NCI-H2029 treated with DMSO at 0.1 percent for 48 hours (cell line): ENCODE measurements around the gene TGFBR1.

ENCODE experiments used
- DNase-seq: peaks from one replicate; lab custom pipeline; 2025; lab: John Stamatoyannopoulos, UW

Gene TGFBR1

DNA sequence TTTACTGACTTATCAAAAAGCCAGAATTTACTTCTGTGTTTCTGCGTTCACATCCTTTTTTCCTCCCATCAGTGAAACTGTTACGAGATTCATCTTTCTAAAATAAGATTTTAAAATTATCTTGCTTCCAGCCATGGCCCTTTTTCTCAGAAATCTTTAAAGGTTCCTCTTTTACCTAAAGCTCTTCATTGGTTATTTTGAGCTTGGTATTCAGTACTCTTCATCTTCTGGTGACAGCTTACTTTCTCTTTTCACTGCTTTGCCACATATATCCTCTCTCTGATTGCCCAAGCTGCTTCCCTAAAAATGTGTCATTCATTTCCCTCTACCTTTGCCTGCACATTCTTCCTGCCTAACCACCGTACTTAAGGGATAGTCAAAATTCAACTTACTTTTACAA, 32.3 kb downstream of the TGFBR1 start:
- no peak for DNase-seq

DNA sequence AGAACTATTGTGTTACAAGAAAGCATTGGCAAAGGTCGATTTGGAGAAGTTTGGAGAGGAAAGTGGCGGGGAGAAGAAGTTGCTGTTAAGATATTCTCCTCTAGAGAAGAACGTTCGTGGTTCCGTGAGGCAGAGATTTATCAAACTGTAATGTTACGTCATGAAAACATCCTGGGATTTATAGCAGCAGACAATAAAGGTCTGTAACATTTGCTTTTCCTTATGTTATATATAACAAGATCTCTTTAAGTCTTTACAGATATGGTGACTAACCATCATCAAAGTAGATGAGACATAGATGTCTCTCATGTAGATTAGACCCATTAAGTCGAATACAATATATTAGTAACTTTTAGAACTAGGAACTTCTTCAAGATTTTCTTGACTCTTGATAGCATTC, 33.0 kb downstream of the TGFBR1 start:
- no peak for DNase-seq

DNA sequence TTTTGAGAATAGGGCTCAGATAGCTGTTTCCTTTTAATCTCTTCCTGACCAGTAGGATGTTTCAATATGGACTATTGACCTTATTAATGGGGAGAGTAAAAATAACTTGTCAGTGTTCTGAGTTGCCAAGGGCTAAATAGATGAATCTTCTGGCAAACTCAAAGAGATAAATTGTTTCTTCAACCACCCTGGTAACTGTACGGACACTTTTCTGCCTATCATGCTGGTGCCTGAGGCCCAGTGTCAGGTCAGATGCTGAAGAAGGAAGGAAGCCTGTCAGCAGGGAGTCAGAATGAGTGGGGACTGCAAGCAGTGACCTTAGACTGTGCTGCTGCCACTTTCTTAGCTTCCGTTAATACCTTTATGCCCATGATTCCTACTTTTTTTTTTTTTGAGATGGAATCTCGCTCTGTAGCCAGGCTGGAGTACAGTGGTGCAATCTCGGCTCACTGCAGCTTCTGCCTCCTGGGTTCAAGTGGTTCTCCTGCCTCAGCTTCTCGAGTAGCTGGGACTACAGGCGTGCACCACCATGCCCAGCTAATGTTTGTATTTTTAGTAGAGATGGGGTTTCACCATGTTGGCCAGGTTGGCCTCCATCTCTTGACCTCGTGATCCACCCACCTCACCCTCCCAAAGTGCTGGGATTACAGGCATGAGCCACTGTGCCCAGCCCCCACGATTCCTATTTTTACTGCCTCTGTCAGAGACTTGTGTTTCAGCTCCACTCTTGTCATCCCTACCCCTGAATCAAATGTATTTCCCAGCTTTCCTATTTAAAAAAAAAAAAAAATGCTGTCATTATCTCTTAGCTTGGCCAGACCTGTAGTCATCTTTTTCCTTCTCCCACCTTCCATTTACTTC, 33.7 kb downstream of the TGFBR1 start:
- no peak for DNase-seq

DNA sequence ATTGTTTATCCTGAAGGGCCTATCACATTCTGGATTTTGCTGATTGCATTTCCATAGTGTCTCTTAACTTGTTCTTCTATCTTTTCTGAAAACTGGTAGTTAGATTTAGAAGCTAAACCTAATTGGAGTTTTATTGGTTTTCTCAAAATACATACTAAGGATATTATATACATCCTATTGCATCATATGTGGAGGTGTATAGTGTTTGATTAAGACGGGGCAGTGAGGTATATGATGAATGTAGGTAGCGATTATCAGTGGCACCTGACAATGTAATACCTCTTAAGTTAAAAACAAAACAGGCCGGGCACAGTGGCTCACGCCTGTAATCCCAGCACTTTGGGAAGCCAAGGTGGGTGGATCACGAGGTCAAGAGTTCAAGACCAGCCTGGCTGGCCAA, 35.0 kb downstream of the TGFBR1 start:
- DNase-seq, result no peak

DNA sequence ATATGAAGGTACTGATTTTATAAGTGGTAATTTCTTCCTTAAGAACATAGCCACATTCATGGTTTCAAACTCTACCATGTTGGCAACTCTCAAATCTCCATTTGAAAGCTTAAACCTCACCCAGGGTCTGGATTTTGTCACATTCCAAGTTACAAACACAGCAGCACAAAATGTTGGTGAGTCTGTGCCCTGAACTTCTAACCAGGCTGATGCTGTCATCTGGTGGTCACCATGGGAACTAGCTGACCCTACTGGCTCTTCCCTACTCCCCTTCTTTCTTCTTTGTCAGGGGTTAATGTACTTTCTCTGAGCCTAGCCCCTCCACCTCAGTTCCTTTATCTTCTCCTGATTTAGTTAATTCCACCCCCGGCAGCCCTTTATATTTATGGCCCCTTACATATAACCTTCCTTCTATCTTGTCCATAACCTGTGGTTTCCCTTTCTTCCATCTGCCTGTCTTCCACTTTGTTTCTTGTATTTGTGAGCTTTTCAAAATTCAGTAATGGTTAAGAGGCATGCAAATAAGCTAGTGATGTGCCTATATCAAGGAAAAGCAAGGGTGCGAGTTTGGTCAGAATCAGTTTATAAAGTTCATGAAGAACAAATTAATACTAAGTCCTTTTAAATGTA, 35.9 kb downstream of the TGFBR1 start:
- DNase-seq, result no peak

DNA sequence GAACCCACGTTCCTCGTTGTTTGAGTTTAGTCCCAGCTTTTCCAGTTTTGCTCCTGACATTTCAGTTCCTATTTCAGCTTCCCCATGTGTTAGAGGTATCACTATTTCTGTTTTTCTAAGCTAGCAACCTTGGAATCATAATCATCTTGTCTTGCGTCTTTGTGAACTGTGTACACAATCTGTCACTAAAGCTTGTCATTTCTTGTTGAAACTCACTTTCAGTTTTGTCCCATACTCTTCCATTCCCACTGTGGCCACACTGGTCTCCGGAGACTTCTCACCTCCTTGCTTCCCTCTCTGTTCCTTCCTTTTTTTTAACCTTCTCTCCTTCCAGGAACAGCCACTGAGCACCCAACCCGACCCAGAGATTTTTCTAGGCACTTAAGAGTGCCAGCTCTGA, 36.9 kb downstream of the TGFBR1 start:
- no peak for DNase-seq

DNA sequence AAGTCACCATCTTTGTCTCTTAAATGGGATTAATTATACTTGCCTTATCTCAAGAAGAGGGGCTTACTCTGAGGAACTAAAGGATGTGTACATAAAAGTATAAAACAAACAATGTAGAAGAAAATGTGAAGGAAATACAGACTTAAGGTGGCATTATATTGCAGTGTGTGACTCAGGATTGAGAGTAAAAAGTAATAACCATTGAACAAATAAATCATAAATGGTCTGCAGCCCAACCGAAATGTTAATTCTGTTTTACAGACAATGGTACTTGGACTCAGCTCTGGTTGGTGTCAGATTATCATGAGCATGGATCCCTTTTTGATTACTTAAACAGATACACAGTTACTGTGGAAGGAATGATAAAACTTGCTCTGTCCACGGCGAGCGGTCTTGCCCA, 37.4 kb downstream of the TGFBR1 start:
- no peak for DNase-seq

DNA sequence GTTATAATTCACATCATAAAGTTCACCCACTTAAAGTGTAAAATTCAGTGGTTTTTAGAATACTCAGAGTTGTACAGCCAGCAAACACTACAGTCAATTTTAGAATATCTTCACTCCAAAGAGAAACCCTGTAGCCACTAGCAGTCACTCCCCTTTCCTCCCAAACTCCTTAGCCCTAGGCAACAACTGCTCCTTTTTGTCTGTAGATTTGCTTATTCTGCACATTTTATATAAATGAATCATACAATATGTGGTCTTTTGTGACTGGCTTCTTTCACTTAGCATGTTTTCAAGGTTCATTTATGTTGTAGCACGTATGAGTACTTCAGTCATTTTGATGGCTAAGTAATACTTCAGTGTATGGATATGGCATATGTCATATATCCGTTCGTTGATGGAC, 38.7 kb downstream of the TGFBR1 start:
- no peak for DNase-seq

DNA sequence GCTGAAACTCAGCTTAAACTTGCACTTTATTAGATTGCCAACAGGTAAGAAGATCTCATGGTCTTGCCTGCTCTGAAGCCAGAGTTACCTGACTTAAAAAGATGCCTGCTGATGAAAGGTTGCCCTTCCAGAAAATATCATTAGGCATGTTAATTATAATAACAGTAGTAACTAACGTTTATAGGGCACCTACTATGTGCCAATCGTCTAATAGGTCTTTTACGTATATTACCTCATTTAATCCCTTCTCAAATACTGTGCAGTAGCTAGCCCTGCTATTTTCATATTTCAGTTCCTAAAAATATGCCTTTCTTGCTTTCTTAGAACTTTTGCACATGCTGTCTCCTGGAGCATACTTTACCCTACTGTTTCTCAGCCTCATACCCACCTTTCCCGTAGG, 40.1 kb downstream of the TGFBR1 start:
- DNase-seq, result no peak

DNA sequence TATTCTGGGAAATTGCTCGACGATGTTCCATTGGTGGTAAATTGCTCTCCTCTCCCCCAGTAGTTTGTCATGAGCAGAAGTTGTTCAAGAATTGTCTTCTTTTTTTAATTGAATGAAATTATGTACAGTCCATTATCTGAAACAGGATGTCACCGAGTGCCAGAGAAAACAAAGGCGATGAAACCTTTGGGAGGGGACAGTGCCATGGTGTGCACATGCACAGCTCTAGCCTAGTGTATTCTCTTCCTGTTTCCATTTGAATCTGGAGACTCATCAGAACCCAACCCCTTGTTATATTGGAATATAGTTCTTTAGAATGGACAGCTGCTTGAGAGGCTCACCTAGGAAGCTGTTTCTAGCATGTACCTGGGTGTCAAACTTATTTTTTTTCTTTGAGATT, 41.7 kb downstream of the TGFBR1 start:
- DNase-seq, result no peak

DNA sequence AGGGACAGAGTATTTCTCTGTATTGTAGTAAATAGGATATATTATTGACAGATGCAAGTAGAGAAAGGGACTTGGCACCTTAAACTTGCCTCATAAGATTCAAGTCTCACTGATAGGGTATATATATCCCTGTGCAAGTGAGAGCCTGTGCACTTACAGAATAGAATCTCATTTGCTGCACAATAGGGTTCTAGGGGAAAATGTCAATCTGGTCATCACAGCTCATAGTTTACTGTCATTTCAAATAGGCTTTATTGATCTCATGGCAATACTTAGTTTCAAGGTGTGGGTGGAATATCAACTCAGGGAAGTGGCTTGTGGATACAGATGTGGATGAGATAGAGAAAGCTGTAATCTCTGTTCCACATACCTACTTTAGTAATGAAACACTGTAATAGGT, 42.3 kb downstream of the TGFBR1 start:
- DNase-seq, result no peak

DNA sequence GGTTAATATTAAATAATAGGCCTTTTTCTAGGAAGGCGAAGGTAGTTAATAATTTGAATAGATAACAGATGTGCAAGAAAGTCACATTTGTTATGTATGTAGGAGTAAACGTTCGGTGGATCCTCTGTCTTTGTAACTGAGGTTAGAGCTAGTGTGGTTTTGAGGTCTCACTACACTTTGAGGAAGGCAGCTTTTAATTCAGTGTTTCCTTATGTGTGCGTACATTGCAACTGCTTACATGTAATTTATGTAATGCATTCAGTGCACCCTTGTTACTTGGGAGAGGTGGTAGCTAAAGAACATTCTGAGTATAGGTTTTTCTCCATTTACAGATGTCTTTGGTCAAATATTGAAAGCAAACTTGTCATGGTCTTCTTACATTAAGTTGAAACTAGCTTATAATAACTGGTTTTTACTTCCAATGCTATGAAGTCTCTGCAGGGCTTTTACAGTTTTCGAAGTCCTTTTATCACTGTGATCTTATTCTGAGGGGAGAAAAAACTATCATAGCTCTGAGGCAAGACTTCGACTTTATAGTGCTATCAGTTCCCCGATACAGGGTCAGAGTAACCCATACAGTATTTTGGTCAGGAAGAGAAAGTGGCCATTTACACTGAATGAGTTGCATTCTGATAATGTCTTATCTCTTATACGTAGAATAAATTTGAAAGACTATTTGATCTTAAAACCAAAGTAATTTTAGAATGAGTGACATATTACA, 45.7 kb downstream of the TGFBR1 start:
- DNase-seq, result no peak

DNA sequence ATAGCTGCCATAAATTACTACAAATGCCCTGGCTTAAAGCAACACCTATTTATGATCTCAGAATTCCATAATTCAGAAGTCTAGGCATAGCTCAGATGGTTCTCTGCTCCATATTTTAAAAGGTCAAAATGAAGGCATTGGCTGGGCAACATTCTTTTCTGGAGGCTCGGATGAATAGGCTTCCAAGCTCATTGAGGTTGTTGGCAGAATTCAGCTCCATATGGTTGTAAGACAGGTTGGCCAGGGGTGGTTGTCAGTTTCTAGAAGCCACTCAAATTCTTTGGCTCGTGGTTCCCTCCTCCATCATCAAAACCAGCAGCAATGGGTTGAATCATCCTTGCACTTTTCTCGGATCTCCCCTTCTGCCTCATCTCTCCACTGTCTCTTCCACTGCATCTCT, 49.4 kb downstream of the TGFBR1 start:
- DNase-seq, result no peak

DNA sequence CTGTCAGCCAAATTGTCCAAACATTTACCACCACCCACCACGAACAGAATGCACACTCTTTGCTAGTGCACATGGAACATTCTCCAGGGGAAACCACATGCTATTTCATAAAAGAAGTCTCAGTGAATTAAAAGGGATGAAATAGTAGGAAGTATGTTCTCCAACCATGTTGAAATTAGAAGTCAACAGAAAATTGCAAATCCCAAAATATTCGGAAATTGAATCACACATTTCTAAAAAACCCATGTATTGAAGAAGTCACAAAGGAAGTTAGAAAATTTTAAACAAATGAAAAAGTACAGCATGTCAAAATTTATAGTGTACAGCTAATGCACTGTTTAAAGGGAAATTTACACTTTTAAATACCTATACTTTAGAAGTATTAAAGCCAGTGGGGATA, 50.8 kb downstream of the TGFBR1 start:
- DNase-seq, result no peak

DNA sequence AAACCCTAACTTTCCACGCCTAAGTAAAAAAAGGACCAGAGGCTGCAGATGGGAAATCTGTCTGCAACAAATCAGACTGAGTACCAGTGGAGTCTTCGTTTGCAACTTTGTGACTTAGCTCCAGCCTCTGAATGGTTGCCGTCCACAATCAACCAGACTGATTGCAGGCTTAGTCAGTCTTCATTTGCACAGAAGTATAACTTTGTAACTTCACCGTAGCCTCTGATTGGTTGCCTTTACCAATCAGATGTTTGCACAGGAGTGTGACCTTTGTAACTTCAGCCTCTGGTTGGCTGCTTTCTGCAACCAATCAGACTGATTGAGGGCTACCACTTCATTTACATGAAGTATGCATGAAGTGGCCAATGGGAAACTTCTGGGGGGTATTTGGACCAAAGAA, 53.7 kb downstream of the TGFBR1 start:
- DNase-seq, result no peak

DNA sequence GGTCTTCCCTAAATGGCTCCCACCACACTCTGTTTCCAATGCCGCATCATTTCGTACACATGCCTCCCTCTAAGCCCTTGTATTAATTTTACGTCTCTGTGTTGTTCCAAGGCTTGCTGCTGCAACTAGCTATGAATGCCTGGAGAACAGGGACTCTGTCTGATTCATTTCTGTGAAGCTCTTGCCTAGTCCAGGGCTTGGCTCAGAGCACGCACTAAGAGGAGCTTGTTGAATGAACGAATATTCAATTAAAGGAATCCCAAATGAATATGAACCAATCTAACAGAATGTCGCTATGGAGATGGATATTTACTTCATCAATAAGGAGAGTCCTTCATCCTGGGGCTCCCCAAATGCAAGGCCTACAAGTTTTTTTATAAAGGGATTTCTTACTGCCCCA, 55.3 kb downstream of the TGFBR1 start:
- DNase-seq, result no peak

DNA sequence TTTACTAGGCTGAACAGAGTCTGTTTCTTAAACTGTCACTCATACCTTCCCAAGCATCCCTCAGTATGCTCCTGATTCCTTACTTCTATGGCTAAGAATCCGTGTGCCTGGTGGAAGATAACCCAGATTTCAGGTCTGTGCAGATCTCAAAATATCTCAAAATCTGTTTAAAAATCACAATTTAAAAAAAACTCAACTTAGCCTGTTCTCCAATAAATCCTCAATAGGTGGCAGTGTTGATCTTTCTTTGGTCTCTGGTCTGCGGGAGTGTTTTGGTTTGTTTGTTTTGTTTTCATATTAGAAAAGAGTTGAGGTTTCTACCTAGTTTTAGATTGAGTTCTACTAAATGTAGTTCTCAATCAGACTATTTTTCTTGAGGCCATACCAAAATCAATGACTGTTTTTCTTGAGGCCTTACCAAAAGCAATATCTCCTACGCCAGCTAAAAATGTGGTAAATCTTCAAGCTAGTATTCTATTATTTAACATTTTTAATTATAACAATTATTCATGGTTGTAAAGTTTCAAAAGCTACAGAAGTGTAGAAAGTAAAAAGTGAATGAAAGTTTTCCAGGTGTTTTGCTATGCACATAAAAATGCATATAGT, 57.9 kb downstream of the TGFBR1 start:
- DNase-seq, result peak; percentile 47

DNA sequence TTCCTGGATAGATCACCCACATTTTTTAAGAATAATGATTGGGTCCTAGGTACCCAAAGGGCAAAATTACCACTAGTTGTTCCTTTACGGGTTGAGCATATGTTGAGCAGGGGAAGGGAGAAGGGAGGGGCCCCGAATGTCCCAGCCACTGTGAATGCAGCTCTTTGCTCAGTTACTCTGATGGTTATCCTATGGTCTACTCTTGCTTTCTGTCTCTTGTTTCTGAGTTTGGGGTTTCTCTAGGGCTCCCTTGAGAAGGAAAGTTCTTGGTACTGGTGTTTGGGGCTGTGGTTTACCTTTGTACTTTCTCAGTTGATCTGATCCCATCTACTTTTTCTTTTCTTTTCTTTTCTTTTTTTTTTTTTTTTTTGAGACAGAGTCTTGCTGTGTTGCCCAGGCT, 61.2 kb downstream of the TGFBR1 start:
- DNase-seq, result no peak

DNA sequence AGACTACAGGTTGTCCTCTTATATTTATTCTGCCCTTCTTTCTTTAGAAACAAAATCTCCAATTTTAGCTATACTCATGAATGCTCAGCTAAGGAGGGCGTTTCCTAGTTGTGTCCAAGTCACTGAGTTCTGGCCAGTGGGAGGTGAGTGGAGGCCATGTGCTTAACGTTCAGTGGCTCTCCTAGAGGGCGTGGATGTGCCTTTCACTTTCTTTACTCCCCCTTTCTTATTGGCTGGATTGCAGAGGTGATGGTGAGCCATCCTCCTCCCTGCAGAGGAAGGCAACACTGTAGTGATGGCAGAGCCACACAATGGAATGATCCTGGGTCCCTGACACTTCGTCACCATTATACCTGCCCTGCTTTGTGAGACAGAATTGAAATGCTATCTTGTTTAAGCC, 62.2 kb downstream of the TGFBR1 start:
- no peak for DNase-seq

DNA sequence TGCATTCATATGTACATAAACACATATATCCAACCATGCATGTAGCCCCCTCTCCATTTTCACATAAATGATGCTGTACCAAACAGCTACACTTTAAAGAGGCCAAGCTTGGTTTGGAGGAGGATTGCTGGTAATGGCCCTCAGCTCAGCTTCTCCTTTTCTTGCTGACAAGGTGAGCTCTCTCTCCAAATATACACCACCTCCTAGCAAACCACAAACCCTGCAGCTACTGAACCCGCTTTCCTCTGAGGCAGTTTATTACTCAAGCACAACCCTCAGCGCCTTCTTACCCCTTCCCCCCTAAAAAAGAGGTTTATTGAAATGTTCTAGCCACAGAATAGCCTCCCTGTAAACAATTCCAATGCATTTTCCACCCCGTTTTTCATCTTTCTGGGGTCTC, 62.8 kb downstream of the TGFBR1 start:
- DNase-seq, result no peak

DNA sequence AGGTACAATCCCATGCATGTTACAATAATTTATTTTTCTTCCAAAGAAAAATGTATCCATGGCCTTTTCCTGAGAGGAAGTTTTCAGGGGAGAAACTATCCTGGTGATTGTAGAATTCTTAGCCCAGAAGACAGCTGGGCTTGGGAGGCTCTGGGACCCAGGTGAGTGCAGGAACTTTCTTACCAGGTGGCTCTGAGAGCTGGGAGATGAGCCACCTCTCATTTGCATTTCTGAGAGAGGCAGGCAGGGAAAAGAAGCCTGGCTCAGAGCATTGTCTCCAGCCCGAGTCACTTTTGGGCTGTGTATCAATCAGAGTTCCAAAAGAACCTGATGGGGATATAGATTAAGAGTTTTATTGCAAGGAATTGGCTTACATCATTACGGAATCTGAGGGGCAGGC, 64.2 kb downstream of the TGFBR1 start:
- DNase-seq, result no peak

DNA sequence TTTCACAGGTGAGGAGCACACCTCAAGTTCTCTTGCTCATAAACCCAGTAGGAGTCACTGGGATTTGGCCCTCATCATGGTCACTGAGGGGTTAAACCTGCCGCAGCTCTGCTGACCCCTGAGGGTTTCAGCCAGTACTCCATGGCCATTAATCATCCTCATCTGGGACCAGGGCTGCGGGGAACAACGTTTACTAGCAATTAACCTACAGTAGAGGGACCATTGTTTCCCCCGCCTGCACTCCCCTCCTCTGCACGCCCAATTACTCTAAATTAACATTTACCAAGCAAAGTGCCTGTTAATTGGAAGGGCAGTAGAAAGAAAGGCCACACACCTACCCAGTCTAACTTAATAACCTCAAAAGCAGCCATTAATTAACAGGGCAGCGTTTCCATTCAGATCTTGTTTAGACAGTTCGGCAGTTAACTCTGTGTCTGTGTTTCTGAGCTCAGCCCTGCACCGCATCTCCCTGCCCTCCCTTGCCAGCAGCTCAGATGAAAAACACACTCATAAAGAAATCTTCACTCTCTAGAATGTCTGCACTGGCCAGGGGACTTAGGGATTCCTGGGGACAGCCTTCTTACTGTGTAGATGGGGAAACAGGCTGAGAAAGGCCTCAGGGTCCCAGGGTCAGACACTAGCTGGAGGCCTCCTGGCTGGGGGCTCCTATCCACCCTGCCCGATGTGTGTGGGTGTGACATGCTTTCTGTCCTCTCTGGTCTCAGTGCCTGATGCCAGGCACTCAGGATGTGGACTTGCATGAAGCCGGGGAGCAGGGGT, 65.3 kb downstream of the TGFBR1 start:
- DNase-seq, result no peak
